ENCODE data around the gene ACSL1. TPM values are rescaled to one million over a fixed set of nuclear protein-coding genes. Genes with fewer than 3 reads are reported as not detected.

Gene ACSL1
- total and polyA plus RNA-seq, 2 donors (not counting 3 experiments of a cell fraction or from before 2014, with no cell fraction given) = 7.3 to 17.7 TPM

DNA sequence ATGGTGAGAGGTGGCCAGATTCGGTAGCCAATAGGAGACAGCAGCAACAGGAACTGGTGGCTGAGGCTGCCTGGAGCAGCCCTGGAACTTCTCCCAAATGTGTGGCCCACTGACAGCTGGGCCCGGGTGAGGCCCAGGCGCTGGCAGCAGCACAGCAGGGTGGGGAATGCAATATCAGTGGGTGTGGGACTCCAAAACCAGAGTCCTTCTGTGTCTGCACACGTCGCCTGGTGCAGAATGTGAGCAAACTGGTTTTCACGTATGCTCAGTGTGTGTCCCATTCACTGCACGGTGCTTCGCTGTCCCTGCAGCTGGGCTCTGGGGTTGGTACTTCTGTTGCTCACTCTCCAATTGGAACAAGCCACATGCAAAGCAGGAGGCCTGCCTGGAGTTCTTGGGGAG lies 77.5 kb downstream of the ACSL1 start:
- no TSS peak for BruUV-seq (replicated peaks)
- H3K27me3 ChIP-seq (ENCODE audit: control insufficient read depth in 2 of 2, insufficient read depth in 2 of 2, low read length in 2 of 2) = no peaks in the 10 kb centered on the region
- no peaks in the 10 kb centered on the region for H3K36me3 ChIP-seq (ENCODE audit: control insufficient read depth in 2 of 2, extremely low read depth in 1 of 2, insufficient read depth in 2 of 2, low read length in 2 of 2)
- H3K4me1 ChIP-seq (ENCODE audit: control insufficient read depth, extremely low read depth, insufficient read depth, low read length) = peaks cover 4% of the 10 kb centered on the region
- ChIA-PET POLR2A (no interaction called here), CTCF (no interaction called here)
- no peaks in the 10 kb centered on the region for H4K20me1 ChIP-seq (replicated peaks; ENCODE audit: control insufficient read depth, extremely low read depth, insufficient read depth, low read length)
- H2AFZ ChIP-seq (ENCODE audit: low read depth, low read length) = no peak overlapping the region
- H3K79me2 ChIP-seq (ENCODE audit: control insufficient read depth, insufficient read depth, low read length) = no peaks in the 10 kb centered on the region
- no peak overlapping the region for H3K9ac ChIP-seq (replicated peaks; ENCODE audit: extremely low read depth, insufficient read depth, low read length)
- H3K27ac ChIP-seq (ENCODE audit: insufficient read depth, low read depth, low read length) = no peak overlapping the region
- dilution Hi-C loops (cut with MboI; ENCODE audit: extremely low pct_ligation_motif_present, low sequenced_read_pairs) = no loop called here
- DNase-seq (ENCODE audit: low read depth, low spot score) (no peak), FAIRE-seq (no peak)
- no peaks in the 10 kb centered on the region for H3K9me1 ChIP-seq (replicated peaks; ENCODE audit: control insufficient read depth, extremely low read depth, insufficient read depth, low read length)
- H3K4me2 ChIP-seq (ENCODE audit: insufficient read depth, low read length) = no peak overlapping the region
- no peak overlapping the region for H3K4me3 ChIP-seq (replicated peaks in 1 of 3; ENCODE audit: insufficient read depth in 1 of 3, low read depth in 1 of 3, low read length in 3 of 3)
- H3K9me3 ChIP-seq (replicated peaks; ENCODE audit: control insufficient read depth, insufficient read depth, low read length) = no peaks in the 10 kb centered on the region
- intact Hi-C loops (cut with micrococcal nuclease) = loop anchor here (10.0 kb wide), 1 partner anchor 157 kb away; no protein-coding TSS in a partner anchor
- TF ChIP-seq, protein P1, sequence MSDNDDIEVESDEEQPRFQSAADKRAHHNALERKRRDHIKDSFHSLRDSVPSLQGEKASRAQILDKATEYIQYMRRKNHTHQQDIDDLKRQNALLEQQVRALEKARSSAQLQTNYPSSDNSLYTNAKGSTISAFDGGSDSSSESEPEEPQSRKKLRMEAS (IDR thresholded peaks at IDR 0.05; ENCODE audit: insufficient read depth, insufficient read length) = no peak
- TF ChIP-seq POLR2A (IDR thresholded peaks at IDR 0.05; ENCODE audit: low read depth, low read length) (no peak), GATA2 (IDR thresholded peaks at IDR 0.05; ENCODE audit: insufficient read depth, insufficient read length, low read depth, low read length) (no peak), POLR2AphosphoS5 (IDR thresholded peaks at IDR 0.05; ENCODE audit: insufficient read depth, low read depth, low read length) (no peak), MYC (IDR thresholded peaks at IDR 0.05; ENCODE audit: low read depth, low read length) (no peak), JUN (IDR thresholded peaks at IDR 0.05; ENCODE audit: borderline replicate concordance, insufficient read depth, insufficient read length, low read depth) (no peak), FOS (IDR thresholded peaks at IDR 0.05; ENCODE audit: borderline replicate concordance, insufficient read depth, low read length) (no peak), EZH2 (IDR thresholded peaks at IDR 0.05; ENCODE audit: borderline replicate concordance, low read depth, low read length, severe bottlenecking) (no peak)
- TF ChIP-seq, protein P2, sequence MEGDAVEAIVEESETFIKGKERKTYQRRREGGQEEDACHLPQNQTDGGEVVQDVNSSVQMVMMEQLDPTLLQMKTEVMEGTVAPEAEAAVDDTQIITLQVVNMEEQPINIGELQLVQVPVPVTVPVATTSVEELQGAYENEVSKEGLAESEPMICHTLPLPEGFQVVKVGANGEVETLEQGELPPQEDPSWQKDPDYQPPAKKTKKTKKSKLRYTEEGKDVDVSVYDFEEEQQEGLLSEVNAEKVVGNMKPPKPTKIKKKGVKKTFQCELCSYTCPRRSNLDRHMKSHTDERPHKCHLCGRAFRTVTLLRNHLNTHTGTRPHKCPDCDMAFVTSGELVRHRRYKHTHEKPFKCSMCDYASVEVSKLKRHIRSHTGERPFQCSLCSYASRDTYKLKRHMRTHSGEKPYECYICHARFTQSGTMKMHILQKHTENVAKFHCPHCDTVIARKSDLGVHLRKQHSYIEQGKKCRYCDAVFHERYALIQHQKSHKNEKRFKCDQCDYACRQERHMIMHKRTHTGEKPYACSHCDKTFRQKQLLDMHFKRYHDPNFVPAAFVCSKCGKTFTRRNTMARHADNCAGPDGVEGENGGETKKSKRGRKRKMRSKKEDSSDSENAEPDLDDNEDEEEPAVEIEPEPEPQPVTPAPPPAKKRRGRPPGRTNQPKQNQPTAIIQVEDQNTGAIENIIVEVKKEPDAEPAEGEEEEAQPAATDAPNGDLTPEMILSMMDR (IDR thresholded peaks at IDR 0.05; ENCODE audit: extremely low read depth in 1 of 2, insufficient read depth in 1 of 2, low read depth in 1 of 2, low read length in 2 of 2) = no peak

Measured in endothelial cell of umbilical vein (primary cell).